Neuronal stem cell (in vitro differentiated cells): Measurements from ENCODE around the gene OR11A1.
"Not testable (repeated sequence)": the region's sequence is repeated elsewhere in the genome, so short reads cannot be mapped to it uniquely, and the experiment has no call there.

Source experiments
- DNase-seq: peaks from one replicate; pipeline ENCODE4 v3.0.0-alpha.2; 2013; ENCODE audit warnings: low spot score
- H2AFZ ChIP-seq: one replicate; pipeline ENCODE4 v1.6.1; 2013; ENCODE audit warnings: mild to moderate bottlenecking, low read length, inconsistent platforms
- H2AK5ac ChIP-seq: 2 replicates; pipeline ENCODE4 v1.6.1; 2013; ENCODE audit warnings: low read depth, mild to moderate bottlenecking, inconsistent platforms, low read length, moderate library complexity, mixed read lengths
- H2BK120ac ChIP-seq: 2 replicates; pipeline ENCODE4 v1.6.1; 2013; ENCODE audit warnings: low read depth, mild to moderate bottlenecking, inconsistent platforms, low read length, moderate library complexity, mixed read lengths
- H2BK12ac ChIP-seq: one replicate; pipeline ENCODE4 v1.6.1; 2013; ENCODE audit warnings: low read length, inconsistent platforms
- H2BK15ac ChIP-seq: 2 replicates; pipeline ENCODE4 v1.6.1; 2013; ENCODE audit warnings: mild to moderate bottlenecking, low read length, inconsistent platforms, mixed read lengths
- H2BK5ac ChIP-seq: one replicate; pipeline ENCODE4 v1.6.1; 2013; ENCODE audit warnings: inconsistent platforms, mild to moderate bottlenecking, low read length, moderate library complexity
- H3K14ac ChIP-seq: one replicate; pipeline ENCODE4 v1.6.1; 2013; ENCODE audit warnings: low read length, inconsistent platforms
- H3K18ac ChIP-seq: 2 replicates; pipeline ENCODE4 v1.6.1; 2013; ENCODE audit warnings: low read length, inconsistent platforms
- H3K23ac ChIP-seq: 2 replicates; pipeline ENCODE4 v1.6.1; 2013; ENCODE audit warnings: low read depth, mild to moderate bottlenecking, mixed read lengths, low read length, inconsistent platforms; ENCODE audit not compliant: poor library complexity
- H3K27ac ChIP-seq: replicated peaks from 3 replicates; pipeline ENCODE4 v1.5.1; 2013; ENCODE audit warnings: low read length, inconsistent platforms
- H3K27me3 ChIP-seq, 3 experiments: 2 replicates each; pipeline ENCODE4 v1.6.1; 2013; ENCODE audit warnings: low read length in 3 of 3, mild to moderate bottlenecking in 2 of 3, inconsistent platforms in 1 of 3, low read depth in 1 of 3, mixed read lengths in 1 of 3, moderate library complexity in 1 of 3; ENCODE audit not compliant: control insufficient read depth in 3 of 3, insufficient read depth in 3 of 3
- H3K36me3 ChIP-seq, 2 donors: replicated peaks in 1 of 2; 2 replicates each; pipeline ENCODE4 v1.6.1; 2013; ENCODE audit warnings: low read length in 2 of 2; ENCODE audit not compliant: control insufficient read depth in 2 of 2, insufficient read depth in 2 of 2
- H3K4ac ChIP-seq: 2 replicates; pipeline ENCODE4 v1.6.1; 2013; ENCODE audit warnings: inconsistent platforms, mild to moderate bottlenecking, low read length, moderate library complexity
- H3K4me1 ChIP-seq, 2 donors: 1 replicate in 1 of 2; 2 replicates in 1 of 2; pipeline ENCODE4 v1.6.1; 2013; ENCODE audit warnings: low read length in 2 of 2, low read depth in 1 of 2; ENCODE audit not compliant: control insufficient read depth in 2 of 2, insufficient read depth in 1 of 2
- H3K4me2 ChIP-seq: one replicate; pipeline ENCODE4 v1.6.1; 2013; ENCODE audit warnings: mild to moderate bottlenecking, low read length, inconsistent platforms; ENCODE audit not compliant: insufficient read depth, poor library complexity, severe bottlenecking
- H3K4me3 ChIP-seq, 2 donors: 2 replicates each; pipeline ENCODE4 v1.5.1; 2013; ENCODE audit warnings: low read length in 2 of 2, mild to moderate bottlenecking in 2 of 2, inconsistent platforms in 1 of 2, moderate library complexity in 1 of 2
- H3K79me1 ChIP-seq: one replicate; pipeline ENCODE4 v1.6.1; 2013; ENCODE audit warnings: low read depth, mild to moderate bottlenecking, inconsistent platforms, low read length, moderate library complexity
- H3K9ac ChIP-seq: one replicate; pipeline ENCODE4 v1.6.1; 2013; ENCODE audit warnings: mild to moderate bottlenecking, low read depth, low read length, inconsistent platforms; ENCODE audit not compliant: poor library complexity
- H3K9me3 ChIP-seq, 2 donors: replicated peaks in 1 of 2; 2 replicates each; pipeline versions ENCODE3 to v1.6.1; 2013; ENCODE audit warnings: low read length in 2 of 2, mild to moderate bottlenecking in 2 of 2, inconsistent platforms in 1 of 2, low read depth in 1 of 2, mixed read lengths in 1 of 2, moderate library complexity in 1 of 2; ENCODE audit not compliant: control insufficient read depth in 2 of 2, insufficient read depth in 1 of 2
- H4K8ac ChIP-seq: one replicate; pipeline ENCODE4 v1.6.1; 2013; ENCODE audit warnings: low read depth, mild to moderate bottlenecking, inconsistent platforms, low read length, moderate library complexity
- H4K91ac ChIP-seq: one replicate; pipeline ENCODE4 v1.6.1; 2013; ENCODE audit warnings: low read length, low read depth, mild to moderate bottlenecking, inconsistent platforms; ENCODE audit not compliant: poor library complexity
- WGBS, 2 donors: extraction: QIAGEN DNeasy Blood & Tissue Kit; methylation state at CpG; one replicate each; pipeline ENCODE4 v1.1.7; 2013; ENCODE audit warnings: missing lambda C conversion rate in 2 of 2, mixed read lengths in 1 of 2; ENCODE audit not compliant: insufficient read length in 2 of 2, insufficient replicate concordance in 1 of 2; ENCODE audit errors: extremely low coverage in 2 of 2; 5-methylcytosine and 5-hydroxymethylcytosine counted together

The OR11A1 gene

DNA sequence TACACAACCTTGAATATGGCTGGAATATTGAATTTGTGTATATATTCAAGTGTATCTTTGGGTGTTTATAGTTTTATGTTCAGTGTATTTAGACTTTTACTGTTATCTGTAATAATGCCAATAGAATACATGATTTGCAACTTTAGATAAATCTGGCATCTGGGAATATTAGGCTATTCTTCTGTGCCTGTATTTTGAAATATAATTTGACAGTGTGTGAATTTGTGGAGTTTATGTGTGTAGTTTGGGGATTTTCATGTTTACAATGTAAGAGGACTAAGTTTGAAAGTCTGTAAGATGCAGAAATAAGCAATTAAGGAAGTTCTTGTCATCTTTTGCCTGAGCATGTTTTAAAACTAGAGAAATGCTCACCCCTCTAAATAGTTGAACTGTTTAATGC lies 17.9 kb downstream of the OR11A1 start, which contains the start of gene OR10C1:
Gene OR10C1, plus strand, starts transcription at position 301 of the 400 bp plus-strand sequence. CDS start 710 bp downstream, outside the sequence.
- Histone ChIP-seq H2BK15ac (peak within 1 kb of the TSS; percentile 5), H2AFZ (no peak within 1 kb of the TSS), H3K27me3 (no peaks in the 10 kb centered on the region), H2BK120ac (no peak within 1 kb of the TSS), H3K4me2 (no peak within 1 kb of the TSS), H2AK5ac (peak within 1 kb of the TSS; percentile 25), H3K27ac (no peak within 1 kb of the TSS), H3K9ac (no peak within 1 kb of the TSS), H3K36me3 (no peaks in the 10 kb centered on the region), H3K79me1 (no peaks in the 10 kb centered on the region), H3K4me3 (no peak within 1 kb of the TSS), H3K4me1 (no peaks in the 10 kb centered on the region), H3K18ac (no peak within 1 kb of the TSS), H3K23ac (no peak within 1 kb of the TSS), H2BK12ac (no peak within 1 kb of the TSS), H4K8ac (no peak within 1 kb of the TSS), H2BK5ac (peak within 1 kb of the TSS; percentile 20), H3K14ac (no peak within 1 kb of the TSS), H3K9me3 (no peaks in the 10 kb centered on the region), H4K91ac (no peak within 1 kb of the TSS), H3K4ac (no peak within 1 kb of the TSS)
- no peak for DNase-seq

DNA sequence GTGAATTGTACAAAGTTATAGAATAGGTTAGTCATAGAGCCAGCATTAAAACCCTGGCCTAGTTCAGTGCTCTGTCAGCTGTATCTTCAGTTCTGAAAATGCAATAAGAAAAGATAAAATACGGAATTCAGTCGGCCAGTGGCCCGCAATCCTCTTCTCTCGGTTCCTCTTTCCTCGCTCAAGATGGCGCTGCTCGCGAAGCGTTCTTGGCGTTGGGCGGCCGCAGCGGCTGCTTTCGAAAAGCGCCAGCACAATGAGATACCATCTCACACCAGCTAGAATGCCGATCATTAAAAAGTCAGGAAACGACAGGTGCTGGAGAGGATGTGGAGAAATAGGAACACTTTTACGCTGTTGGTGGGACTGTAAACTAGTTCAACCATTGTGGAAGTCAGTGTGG lies 20.1 kb downstream of the OR11A1 start:
- not testable (repeated sequence) for H3K79me1 ChIP-seq, H3K27me3 ChIP-seq, H3K23ac ChIP-seq, DNase-seq, H3K4me2 ChIP-seq, H3K4ac ChIP-seq, H3K27ac ChIP-seq, H3K4me3 ChIP-seq, H3K4me1 ChIP-seq, H2BK15ac ChIP-seq, H3K18ac ChIP-seq, H2BK12ac ChIP-seq, H3K14ac ChIP-seq, H2BK120ac ChIP-seq, H4K91ac ChIP-seq, H2AK5ac ChIP-seq, H2AFZ ChIP-seq, H3K36me3 ChIP-seq, H4K8ac ChIP-seq, H3K9me3 ChIP-seq, H2BK5ac ChIP-seq, H3K9ac ChIP-seq
- WGBS, 2 donors: no CpG with 5 or more reads among the region's 18 CpGs

DNA sequence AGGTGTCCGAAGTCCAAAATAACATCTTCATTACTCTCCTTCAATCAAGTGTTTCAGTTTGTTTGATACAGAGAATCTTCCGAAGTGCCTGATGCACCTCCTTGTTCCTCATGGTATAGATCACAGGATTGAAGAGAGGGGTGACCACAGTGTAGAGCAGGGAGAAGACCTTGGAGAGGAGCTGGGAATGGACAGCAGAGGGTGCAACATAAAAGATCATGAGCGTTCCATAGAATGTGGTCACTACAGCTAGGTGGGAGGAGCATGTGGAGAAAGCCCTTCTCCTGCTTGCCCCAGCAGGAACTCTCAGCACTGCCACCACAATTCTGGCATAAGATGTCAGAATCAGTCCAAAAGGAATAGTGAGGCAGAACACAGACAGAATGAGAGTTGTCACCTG lies 30.2 kb downstream of the OR11A1 start:
- H3K79me1 ChIP-seq: no peaks in the 10 kb centered on the region
- no peak overlapping the region for H3K9ac ChIP-seq
- no CpG with 5 or more reads among the region's 3 CpGs for WGBS, 2 donors
- H3K23ac ChIP-seq: no peak overlapping the region
- H3K27me3 ChIP-seq: no peaks in the 10 kb centered on the region
- H2BK5ac ChIP-seq: no peak overlapping the region
- no peak overlapping the region for H2BK120ac ChIP-seq
- no peak overlapping the region for H2AFZ ChIP-seq
- H3K4me2 ChIP-seq: no peak overlapping the region
- H2BK15ac ChIP-seq: no peak overlapping the region
- H4K8ac ChIP-seq: no peak overlapping the region
- H3K27ac ChIP-seq: no peak overlapping the region
- peaks cover 0 to 2% of the 10 kb centered on the region in 2 donors for H3K4me1 ChIP-seq
- no peak overlapping the region for H2AK5ac ChIP-seq
- no peak overlapping the region for H3K4ac ChIP-seq
- no peaks in the 10 kb centered on the region for H3K9me3 ChIP-seq
- no peak overlapping the region for H2BK12ac ChIP-seq
- H3K18ac ChIP-seq: no peak overlapping the region
- peak overlapping the region in 1 of 2 donors; percentile 24 for H3K4me3 ChIP-seq
- H3K14ac ChIP-seq: no peak overlapping the region
- DNase-seq: no peak
- no peak overlapping the region for H4K91ac ChIP-seq
- no peaks in the 10 kb centered on the region for H3K36me3 ChIP-seq

DNA sequence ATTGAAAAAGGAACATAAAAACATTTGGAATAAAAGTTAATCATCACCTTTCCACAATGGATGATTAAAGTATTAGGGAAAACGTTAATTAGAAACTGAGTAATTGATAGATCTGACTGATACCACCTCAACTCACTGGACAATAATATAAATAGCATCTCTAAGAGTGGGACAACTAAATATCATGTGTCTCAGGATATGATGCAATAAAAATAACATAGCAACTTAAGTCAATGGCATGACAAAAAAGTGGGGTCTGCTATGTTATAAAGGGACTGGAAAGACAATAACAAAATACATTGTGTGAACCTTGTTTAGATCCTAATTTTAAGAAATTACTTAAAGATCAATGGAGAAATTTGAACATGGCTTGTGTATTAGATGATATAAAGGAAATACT lies 31.8 kb downstream of the OR11A1 start:
- no peak overlapping the region for H3K4me2 ChIP-seq
- no peak overlapping the region for H4K91ac ChIP-seq
- no peaks in the 10 kb centered on the region for H3K27me3 ChIP-seq
- H2BK15ac ChIP-seq: no peak overlapping the region
- H3K4me1 ChIP-seq: peaks cover 0 to 2% of the 10 kb centered on the region in 2 donors
- H3K4ac ChIP-seq: no peak overlapping the region
- no peak overlapping the region for H4K8ac ChIP-seq
- no CpG with 5 or more reads among the region's 1 CpG for WGBS, 2 donors
- no peak overlapping the region for H3K27ac ChIP-seq
- H3K23ac ChIP-seq: no peak overlapping the region
- no peak overlapping the region for H3K4me3 ChIP-seq
- H3K18ac ChIP-seq: no peak overlapping the region
- H3K79me1 ChIP-seq: no peaks in the 10 kb centered on the region
- no peaks in the 10 kb centered on the region for H3K9me3 ChIP-seq
- no peak for DNase-seq
- no peaks in the 10 kb centered on the region for H3K36me3 ChIP-seq
- H3K14ac ChIP-seq: no peak overlapping the region
- H2BK120ac ChIP-seq: no peak overlapping the region
- no peak overlapping the region for H2AK5ac ChIP-seq
- H3K9ac ChIP-seq: no peak overlapping the region
- no peak overlapping the region for H2BK12ac ChIP-seq
- no peak overlapping the region for H2AFZ ChIP-seq
- no peak overlapping the region for H2BK5ac ChIP-seq
